AG09309 (cell line): ENCODE measurements around the gene ACHE.

Experiments
- DNase-seq: peaks from one replicate; pipeline ENCODE4 v3.0.0-alpha.2; 2010; ENCODE audit warnings: low read depth
- H3K4me3 ChIP-seq: 2 replicates; pipeline ENCODE4 v1.5.1; 2011; ENCODE audit warnings: mild to moderate bottlenecking, low read depth, low read length, moderate library complexity; ENCODE audit not compliant: control insufficient read depth
- CTCF ChIP-seq: IDR thresholded peaks from 2 replicates; pipeline ENCODE4 v1.5.1; 2011; ENCODE audit warnings: mild to moderate bottlenecking, low read depth, low read length, inconsistent platforms; ENCODE audit not compliant: insufficient read depth, control insufficient read depth; ENCODE audit errors: missing control alignments

The ACHE gene

DNA sequence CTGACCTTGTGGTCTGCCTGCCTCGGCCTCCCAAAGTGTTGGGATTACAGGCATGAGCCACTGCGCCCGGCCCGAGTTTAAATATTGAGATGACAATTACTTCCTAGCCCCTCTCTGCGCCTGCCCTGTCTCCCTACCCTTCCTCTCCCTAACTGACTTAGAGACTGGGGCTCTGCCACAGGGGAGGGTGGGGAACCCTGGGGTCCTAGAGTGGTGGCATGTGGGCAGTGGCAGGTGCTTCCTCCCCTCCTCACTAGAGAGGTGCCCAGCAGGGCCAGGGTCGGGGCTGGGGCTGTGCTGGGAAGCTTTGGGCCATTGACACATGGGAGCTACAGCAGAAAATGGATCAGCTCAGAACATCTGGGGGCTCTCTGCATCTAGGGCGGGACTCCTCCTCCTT lies 7.0 kb upstream of the ACHE start:
- H3K4me3 ChIP-seq: no peak overlapping the region
- DNase-seq: no peak
- TF ChIP-seq CTCF: no peak

GRCh38 chr7:100901921-100902332 lies 6.2 kb upstream of the ACHE start:
- no peak overlapping the region for H3K4me3 ChIP-seq
- no peak for TF ChIP-seq CTCF
- DNase-seq: no peak

GRCh38 chr7:100900978-100901377 lies 5.3 kb upstream of the ACHE start:
- DNase-seq: no peak
- TF ChIP-seq CTCF: no peak
- no peak overlapping the region for H3K4me3 ChIP-seq

DNA sequence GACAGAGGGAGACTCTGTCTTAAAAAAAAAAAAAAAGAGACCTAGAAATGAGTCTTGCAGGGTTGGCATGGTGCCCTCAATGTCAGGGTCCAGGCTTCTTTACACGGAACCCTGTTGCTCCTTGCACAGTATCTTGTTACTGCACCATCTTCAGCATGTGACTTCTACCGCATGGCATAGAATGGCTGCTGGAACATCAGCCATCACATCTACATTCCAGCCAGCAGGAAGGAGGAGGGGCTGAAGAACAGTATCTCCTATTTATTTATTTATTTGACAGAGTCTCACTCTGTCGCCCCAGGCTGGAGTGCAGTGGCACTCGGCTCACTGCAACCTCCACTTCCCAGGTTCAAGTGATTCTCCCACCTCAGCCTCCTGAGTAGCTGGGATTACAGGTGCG lies 3.7 kb upstream of the ACHE start:
- DNase-seq: no peak
- H3K4me3 ChIP-seq: no peak overlapping the region
- TF ChIP-seq CTCF: no peak

DNA sequence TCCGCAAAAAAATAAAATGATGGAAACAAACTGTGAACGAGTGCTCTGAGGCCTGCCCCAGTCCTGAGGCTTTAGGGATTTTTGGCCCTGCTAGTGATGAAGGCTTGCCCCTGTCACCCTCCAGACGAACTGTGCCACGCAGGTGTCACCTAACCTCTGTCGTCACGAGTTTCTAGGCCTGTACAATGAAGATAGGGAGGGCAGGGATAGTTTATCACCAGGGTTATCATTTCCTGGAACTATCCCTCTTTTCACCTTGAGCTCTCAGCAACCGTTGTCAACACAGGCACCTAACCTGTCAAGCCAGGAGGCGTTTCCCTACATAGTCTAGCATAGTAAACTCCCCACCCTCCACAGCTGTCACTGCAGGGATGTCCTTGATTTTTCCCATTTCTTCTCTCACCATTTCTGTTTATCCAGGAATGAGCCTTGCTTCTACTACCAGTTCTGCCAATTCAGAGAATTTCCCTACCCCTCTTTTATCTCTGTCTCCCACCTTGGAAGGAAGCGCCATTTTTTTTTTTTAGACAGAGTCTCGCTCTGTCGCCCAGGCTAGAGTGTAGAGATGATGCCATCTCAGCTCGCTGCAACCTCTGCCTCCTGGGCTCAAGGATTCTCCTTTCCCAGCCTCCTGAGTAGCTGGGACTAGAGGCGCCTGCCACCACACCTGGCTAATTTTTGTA lies 2.2 kb upstream of the ACHE start:
- no peak for DNase-seq
- TF ChIP-seq CTCF: no peak
- H3K4me3 ChIP-seq: no peak overlapping the region

- TF ChIP-seq CTCF: peak; percentile 72
- no peak overlapping the region for H3K4me3 ChIP-seq
- DNase-seq: no peak
These were observed 1.3 kb upstream of the ACHE start for GRCh38 chr7:100896732-100897608.
